ENCODE data around the gene CDCP1. TPM values are rescaled to one million over a fixed set of nuclear protein-coding genes. Genes with fewer than 3 reads are reported as not detected.

Gene CDCP1, protein sequence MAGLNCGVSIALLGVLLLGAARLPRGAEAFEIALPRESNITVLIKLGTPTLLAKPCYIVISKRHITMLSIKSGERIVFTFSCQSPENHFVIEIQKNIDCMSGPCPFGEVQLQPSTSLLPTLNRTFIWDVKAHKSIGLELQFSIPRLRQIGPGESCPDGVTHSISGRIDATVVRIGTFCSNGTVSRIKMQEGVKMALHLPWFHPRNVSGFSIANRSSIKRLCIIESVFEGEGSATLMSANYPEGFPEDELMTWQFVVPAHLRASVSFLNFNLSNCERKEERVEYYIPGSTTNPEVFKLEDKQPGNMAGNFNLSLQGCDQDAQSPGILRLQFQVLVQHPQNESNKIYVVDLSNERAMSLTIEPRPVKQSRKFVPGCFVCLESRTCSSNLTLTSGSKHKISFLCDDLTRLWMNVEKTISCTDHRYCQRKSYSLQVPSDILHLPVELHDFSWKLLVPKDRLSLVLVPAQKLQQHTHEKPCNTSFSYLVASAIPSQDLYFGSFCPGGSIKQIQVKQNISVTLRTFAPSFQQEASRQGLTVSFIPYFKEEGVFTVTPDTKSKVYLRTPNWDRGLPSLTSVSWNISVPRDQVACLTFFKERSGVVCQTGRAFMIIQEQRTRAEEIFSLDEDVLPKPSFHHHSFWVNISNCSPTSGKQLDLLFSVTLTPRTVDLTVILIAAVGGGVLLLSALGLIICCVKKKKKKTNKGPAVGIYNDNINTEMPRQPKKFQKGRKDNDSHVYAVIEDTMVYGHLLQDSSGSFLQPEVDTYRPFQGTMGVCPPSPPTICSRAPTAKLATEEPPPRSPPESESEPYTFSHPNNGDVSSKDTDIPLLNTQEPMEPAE
- total RNA-seq: 0.39 and 3.6 TPM in 2 replicates

DNA sequence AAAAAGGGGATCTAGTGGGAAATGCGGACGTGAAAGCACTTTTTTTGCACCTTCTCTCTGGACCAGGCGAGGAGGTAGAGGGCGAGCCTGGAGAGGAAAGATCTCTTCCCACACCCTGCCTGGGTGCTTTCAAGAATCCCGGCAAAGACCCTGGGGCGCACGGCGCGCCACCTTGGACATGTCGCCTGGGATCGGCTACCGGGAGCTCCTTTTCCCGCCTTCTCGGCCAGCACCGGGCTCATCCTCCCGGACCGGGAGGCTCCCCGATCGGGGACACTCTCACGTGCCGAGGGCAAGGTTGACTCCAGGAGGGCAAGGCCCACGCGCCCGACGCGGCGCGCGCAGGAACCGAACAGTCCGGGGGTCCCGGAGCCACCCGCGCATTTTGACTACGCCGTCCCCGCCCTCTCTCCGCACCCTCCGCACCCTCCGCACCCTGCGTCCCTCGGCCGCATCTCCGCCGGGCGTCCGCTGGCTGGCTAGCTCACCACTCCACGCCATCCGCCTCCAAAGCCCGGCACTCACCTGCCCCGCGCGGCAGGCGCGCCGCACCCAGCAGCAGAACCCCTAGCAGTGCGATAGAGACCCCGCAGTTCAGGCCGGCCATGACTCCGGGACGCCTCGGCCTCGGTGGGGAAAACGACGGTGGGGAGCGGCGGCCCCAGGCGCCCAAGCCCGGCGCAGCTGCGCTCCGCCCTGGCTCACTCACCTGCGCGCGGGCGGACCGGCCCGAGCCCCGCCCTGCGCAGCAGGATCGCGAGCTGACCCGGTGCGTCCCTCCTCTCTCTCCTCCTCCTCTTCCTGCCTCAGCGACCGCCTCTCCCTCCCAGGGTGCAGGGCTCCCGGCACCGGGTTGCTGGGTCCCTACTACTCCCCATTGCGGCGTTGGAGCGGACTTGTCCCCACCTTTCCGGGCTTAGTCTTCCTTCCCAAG, at the start of gene CDCP1:
Gene CDCP1, minus strand, starts transcription at position 698 of the 934 bp plus-strand sequence. Its CDS starts 91 bp downstream, at position 607.

Small RNA genes lying within 50 kb of the gene (small RNA-seq; reads per million reads assigned to genes)
- not detected for gene RNU5B-3P

Other genes with a start within 250 kb of the CDCP1 start
- gene ZDHHC3, start 170.2 kb downstream of the CDCP1 start, total RNA-seq: 167 and 202 TPM in 2 replicates
- 41.9 and 51.8 TPM in 2 replicates for gene EXOSC7, start 170.1 kb downstream of the CDCP1 start, total RNA-seq
- gene CLEC3B, start 120.1 kb downstream of the CDCP1 start, total RNA-seq: 1.4 TPM in 1 of 2 replicates, not detected in the other
- under 0.01 and 0.76 TPM in 2 replicates for gene TMEM158, start 79.9 kb upstream of the CDCP1 start, total RNA-seq
- 7.5 and 15.6 TPM in 2 replicates for gene LARS2, start 242.2 kb upstream of the CDCP1 start, total RNA-seq